Transverse colon (tissue), 4 donors: ENCODE measurements around the gene UCKL1.

Experiments used
- CTCF ChIP-seq, 5 experiments: fragments of 200-600 bp in 3 of 5; fragments of 450-650 bp in 2 of 5; sonication (generic) in 3 of 5; IDR thresholded peaks; 1 replicate in 2 of 5; 2 replicates in 3 of 5; pipeline ENCODE4 v1.5.1; 2016 to 2017; ENCODE audit warnings: antibody characterized with exemption in 5 of 5, inconsistent platforms in 3 of 5, mild to moderate bottlenecking in 2 of 5, moderate library complexity in 1 of 5
- EP300 ChIP-seq: sonication (generic); formaldehyde crosslinking; IDR thresholded peaks from one replicate; pipeline ENCODE4 v1.6.1; 2017; ENCODE audit warnings: antibody characterized with exemption, low read depth
- POLR2A ChIP-seq: fragments of 450-650 bp; IDR thresholded peaks from one replicate; pipeline ENCODE4 v1.6.1; 2016; ENCODE audit warnings: antibody characterized with exemption, mild to moderate bottlenecking, moderate library complexity
- POLR2AphosphoS5 ChIP-seq, 3 donors: sonication (generic); formaldehyde crosslinking; IDR thresholded peaks; one replicate each; pipeline ENCODE4 v1.6.1; 2016; ENCODE audit warnings: antibody characterized with exemption in 3 of 3

- TF ChIP-seq POLR2A (no peak), CTCF (IDR thresholded peaks at IDR 0.05) (no peak), POLR2AphosphoS5 (IDR thresholded peaks at IDR 0.05) (no peak), EP300 (no peak)
Measured at GRCh38 chr20:63957690-63958441, 1.6 kb upstream of the UCKL1 start.
